Astrocyte (in vitro differentiated cells and primary cell): ENCODE data around the gene SBF1.

Experiments used
- EZH2 ChIP-seq: IDR thresholded peaks from 2 replicates; pipeline ENCODE4 v1.6.1; 2012; ENCODE audit warnings: mild to moderate bottlenecking, low read length, inconsistent platforms; ENCODE audit not compliant: insufficient read depth
- TF ChIP-seq, protein P1 (sequence below): IDR thresholded peaks from 2 replicates; pipeline ENCODE4 v1.5.1; 2011; ENCODE audit warnings: low read depth, mild to moderate bottlenecking, inconsistent platforms, low read length, moderate library complexity; ENCODE audit not compliant: insufficient read depth

DNA sequence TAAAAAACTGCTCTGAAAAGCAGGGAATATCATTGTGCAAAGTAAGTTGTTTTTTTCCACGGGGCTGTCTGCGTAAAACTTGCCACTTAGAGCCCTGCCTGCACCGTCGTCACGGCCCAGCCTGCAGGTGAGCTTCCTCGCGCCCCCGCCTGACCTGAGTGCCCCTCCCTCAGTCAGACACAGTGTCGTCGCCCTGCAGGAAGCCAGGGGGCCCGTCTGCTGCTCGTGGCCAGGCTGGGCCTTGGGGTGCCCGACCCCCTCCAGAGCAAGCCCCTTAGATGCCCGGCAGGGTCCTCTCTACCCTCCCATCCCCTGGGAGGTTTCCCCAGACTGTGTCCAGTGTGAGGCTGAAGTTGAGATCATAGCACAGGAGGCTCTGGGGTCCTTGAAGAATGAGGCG, 31.6 kb downstream of the SBF1 start:
- TF ChIP-seq, protein P1, sequence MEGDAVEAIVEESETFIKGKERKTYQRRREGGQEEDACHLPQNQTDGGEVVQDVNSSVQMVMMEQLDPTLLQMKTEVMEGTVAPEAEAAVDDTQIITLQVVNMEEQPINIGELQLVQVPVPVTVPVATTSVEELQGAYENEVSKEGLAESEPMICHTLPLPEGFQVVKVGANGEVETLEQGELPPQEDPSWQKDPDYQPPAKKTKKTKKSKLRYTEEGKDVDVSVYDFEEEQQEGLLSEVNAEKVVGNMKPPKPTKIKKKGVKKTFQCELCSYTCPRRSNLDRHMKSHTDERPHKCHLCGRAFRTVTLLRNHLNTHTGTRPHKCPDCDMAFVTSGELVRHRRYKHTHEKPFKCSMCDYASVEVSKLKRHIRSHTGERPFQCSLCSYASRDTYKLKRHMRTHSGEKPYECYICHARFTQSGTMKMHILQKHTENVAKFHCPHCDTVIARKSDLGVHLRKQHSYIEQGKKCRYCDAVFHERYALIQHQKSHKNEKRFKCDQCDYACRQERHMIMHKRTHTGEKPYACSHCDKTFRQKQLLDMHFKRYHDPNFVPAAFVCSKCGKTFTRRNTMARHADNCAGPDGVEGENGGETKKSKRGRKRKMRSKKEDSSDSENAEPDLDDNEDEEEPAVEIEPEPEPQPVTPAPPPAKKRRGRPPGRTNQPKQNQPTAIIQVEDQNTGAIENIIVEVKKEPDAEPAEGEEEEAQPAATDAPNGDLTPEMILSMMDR, result no peak
- no peak for TF ChIP-seq EZH2
